ENCODE results near the gene CEBPA.
A peak's percentile ranks its signal among the peaks of the same experiment; 100 is the strongest.
"Not testable (repeated sequence)": the region's sequence is repeated elsewhere in the genome, so short reads cannot be mapped to it uniquely, and the experiment has no call there.

The CEBPA gene

DNA sequence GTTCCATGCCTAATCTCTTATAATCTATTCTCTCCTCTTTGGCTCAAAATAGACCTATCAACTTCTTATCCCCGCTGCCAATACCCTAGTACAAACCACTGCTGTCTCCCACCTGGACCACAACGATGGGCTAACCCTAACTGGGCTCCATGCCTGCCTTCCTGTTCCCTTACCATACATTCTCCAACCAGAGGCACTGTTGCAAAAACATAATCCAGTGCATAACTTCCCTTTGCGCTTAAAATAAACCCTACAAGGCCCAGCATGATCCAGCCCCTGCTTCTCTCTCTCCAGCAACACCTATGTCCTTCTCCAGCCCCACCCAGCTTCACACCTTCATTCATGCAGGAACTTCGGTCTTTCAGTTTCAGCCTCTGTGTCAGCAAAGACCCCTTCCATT lies 27.4 kb upstream of the CEBPA start:
- peak overlapping the region in 1 of 21 experiments; percentile 27 for H3K27ac ChIP-seq

DNA sequence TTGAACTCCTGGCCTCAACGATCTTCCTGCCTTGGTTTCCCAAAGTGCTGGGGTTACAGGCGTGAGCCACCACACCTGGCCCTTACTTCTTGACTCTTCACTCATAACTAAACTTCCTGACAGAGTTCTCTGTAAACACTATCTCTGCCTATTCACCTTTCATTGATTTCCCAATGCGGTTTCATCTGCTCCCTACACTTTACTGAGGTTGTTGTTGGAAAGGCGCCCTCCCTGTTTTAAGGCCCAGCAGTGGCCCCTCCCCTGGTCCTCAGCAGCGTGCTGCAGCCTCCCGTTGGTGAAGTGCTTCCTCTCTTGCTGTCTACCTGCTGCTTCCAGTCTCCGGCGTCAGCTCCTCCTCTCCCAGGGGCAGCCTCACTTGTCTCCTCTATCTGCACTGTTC lies 26.7 kb upstream of the CEBPA start:
- no peak overlapping the region for H3K4me3 ChIP-seq
- H3K27ac ChIP-seq, result no peak overlapping the region

More for the DNA sequence above, 27.4 kb upstream of the CEBPA start:
- H3K4me3 ChIP-seq, result no peak overlapping the region

DNA sequence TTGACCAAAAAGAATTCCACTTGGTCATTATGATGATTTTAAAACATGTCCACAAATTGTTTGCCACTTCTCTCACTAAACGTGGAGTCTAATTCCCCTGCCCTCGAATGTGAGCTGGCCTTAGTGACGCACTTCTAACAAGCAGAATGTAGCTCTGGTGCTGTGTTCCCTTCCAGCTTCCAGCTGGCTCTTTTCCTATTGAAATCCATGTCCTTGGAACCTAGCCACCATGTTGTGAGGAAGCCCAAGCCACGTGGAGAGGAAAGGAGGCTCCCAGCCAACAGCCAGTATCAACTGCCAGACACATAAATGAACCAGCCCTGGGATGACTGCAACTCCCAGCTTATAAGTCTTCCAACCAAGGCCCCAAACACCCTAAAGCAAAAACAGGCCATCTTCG lies 23.6 kb upstream of the CEBPA start:
- Histone ChIP-seq H3K27ac (no peak overlapping the region), H3K4me3 (no peak overlapping the region)

DNA sequence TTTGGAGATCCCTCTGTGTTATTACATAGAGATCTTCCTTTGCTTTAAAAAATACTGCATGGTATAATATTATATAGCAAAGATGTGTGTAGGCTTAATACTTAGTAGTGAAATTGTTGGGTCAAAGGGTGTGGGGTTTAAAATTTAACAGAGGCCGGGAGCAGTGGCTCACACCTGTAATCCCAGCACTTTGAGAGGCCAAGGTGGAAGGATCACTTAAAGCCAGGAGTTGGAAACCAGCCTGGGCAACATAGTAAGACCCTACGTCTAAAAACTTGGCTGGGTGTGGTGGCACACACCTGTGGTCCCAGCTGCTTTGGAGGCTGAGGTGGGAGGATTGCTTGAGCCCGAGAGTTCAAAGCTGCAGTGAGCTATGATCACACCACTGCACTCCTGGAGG lies 22.3 kb upstream of the CEBPA start:
- Histone ChIP-seq H3K4me3 (no peak overlapping the region), H3K27ac (no peak overlapping the region)

DNA sequence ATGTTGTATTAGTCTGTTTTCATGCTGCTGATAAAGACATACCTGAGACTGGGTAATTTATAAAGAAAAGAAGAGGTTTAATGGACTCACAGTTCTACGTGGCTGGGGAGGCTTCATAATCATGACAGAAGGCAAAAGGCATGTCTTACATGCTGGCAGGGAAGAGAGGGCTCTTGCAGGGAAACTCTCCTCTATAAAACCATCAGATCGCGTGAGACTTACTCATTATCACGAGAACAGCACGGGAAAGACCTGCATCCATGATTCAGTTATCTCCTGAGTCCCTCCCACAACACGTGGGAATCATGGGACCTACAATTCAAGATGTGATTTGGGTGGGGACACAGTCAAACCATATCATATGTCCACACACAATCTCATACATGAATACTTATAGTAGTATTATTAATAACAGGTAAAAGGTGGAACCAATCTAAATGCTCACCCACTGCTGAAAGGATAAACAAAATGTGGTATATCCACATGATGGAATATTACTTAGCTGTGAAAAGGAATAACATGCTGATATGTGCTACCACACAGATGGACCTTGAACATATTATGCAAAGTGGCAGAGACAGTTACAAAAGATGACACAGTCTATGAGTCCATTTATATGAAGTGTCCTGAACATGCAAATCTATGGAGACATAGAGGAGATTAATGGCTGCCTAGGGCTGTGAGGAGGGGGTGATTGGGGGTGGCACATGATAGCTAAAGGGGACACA lies 20.9 kb upstream of the CEBPA start:
- Histone ChIP-seq H3K27ac (no peak overlapping the region), H3K4me3 (no peak overlapping the region)

DNA sequence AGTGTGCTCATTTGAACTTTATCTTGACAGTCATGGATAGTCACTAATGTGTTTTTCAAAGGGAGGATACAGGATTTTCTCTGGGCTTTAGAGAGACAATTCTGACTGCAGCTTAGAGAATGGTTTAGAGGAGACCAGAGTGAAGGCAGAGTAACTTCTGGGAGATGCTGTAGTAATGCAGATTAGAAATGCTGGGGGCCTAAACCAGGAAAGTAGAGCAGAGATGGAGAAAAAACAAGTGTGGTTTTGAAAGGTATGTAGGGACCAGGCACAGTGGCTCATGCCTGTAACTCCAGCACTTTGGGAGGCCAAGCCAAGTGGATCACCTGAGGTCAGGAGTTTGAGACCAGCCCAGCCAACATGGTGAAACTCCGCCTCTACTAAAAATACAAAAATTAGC lies 18.3 kb upstream of the CEBPA start:
- Histone ChIP-seq H3K4me3 (no peak overlapping the region), H3K27ac (no peak overlapping the region)

DNA sequence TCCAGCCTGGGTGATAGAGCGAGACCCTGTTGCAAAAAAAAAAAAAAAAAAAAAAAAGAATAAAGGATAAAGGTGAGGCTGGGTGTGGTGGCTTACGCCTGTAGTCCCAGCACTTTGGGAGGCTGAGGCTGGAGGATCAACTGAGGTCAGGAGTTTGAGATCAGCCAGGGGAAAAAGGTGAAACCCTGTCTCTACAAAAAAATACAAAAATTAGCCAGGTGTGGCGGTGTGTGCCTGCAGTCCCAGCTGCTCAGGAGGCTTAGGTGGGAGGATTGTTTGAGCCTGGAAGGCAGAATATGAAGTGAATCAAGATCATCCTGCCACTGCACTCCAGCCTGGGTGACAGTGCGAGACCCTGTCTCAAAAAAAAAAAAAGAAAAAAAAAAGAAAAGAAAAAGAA lies 15.7 kb upstream of the CEBPA start:
- not testable (repeated sequence) for H3K4me3 ChIP-seq, H3K27ac ChIP-seq

DNA sequence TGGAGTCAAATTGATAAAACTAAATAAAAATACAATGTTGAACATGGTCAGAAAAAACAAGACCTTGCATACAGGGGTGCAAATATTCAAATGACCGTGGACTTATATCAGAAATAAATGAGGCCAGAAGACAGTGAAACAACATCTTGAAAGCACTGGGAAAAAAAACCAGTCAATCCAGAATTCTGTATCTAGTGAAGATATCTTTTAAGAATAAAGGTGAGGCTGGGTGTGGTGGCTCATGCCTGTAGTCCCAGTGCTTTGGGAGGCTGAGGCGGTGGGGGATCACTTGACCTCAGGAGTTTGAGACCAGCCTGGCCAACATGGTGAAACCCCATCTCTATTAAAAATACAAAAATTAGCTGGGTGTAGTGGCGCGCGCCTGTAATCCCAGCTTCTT lies 15.2 kb upstream of the CEBPA start:
- Histone ChIP-seq H3K4me3 (no peak overlapping the region), H3K27ac (no peak overlapping the region)

DNA sequence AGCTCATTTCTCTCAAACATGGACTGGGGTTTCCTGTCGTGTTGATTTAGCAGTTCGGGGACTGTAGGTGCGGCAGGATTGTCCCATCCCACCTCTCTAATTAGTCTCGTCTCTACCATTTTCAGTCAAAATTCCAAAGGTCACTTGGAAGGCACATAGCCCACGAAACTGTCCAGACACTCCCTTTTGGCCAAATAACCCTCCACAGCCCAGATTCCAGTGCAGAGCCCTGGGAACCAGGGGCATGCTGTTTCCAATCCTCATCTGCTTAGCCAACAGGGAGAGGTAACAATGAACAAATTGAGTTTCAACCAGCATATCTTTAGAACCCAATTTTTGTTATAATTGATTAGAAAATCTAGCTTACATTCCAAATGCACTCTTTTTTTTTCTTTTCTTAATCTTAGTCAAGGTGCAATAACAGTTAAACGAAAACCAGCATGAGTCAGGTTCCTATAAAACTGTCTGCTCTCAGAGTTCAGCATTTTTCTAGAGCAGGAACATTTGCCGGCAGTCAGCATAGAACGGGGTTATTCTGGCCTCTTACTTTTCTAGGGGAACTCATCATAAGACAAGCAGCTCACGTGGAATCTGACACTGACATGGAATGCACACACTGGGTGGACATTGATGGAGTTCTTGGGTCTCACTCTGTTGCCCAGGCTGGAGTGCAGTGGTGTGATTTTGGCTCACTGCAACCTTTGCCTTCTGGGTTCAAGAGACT lies 14.4 kb upstream of the CEBPA start:
- Histone ChIP-seq H3K27ac (no peak overlapping the region), H3K4me3 (no peak overlapping the region)

DNA sequence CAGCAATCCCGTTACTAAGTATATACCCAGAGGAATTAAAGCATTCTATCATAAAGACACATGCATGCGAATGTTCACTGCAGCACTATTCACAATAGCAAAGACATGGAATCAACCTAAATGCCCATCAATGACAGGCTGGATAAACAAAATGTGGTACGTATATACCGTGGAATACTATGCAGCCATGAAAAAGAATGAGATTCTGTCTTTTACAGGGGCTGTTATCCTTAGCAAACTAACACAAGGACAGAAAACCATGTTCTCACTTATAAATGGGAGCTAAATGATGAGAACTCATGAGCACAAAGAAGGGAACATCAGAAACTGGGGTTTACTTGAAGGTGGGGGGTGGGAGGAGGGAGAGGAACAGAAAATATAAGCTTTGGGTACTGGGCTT lies 10.5 kb upstream of the CEBPA start:
- not testable (repeated sequence) for H3K4me3 ChIP-seq, H3K27ac ChIP-seq

DNA sequence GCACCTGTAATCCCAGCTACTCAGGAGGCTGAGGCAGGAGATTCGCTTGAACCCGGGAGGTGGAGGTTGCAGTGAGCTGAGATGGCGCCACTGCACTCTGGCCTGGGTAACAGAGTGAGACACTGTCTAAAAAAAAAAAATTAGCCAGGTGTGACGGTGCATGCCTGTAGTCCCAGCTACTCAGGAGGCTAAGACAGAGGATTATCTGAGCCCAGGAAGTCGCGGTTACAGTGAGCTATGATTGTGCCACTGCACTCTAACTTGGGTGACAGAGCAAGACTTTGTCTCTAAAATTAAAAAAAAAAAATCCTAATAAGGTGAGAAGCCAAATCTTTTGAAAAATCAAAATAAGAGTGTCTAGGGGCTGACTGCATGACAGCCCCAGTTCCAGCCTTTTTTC lies 9.7 kb upstream of the CEBPA start:
- no peak overlapping the region for H3K4me3 ChIP-seq
- H3K27ac ChIP-seq, result no peak overlapping the region

DNA sequence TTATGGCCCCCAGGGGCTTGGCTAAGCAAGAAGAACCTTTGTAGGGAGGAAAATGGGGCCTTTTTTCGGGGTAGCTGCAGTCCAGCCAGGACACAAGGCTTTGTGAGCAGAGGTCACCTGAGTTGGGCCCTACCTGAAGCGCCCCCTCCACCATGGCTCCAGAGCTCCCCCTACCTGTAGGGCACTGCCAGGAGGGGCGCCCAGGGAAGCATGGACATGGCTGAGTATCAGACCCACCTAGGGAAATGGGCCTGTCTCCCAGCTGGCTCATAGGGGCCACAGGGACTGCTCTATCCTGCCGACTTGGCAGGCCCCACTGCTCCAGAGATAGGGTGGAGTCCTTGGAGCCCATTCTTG lies 9.0 kb upstream of the CEBPA start:
- Histone ChIP-seq H3K27ac (peak overlapping the region in 2 of 21 experiments; percentile 26 to 35), H3K4me3 (no peak overlapping the region)

DNA sequence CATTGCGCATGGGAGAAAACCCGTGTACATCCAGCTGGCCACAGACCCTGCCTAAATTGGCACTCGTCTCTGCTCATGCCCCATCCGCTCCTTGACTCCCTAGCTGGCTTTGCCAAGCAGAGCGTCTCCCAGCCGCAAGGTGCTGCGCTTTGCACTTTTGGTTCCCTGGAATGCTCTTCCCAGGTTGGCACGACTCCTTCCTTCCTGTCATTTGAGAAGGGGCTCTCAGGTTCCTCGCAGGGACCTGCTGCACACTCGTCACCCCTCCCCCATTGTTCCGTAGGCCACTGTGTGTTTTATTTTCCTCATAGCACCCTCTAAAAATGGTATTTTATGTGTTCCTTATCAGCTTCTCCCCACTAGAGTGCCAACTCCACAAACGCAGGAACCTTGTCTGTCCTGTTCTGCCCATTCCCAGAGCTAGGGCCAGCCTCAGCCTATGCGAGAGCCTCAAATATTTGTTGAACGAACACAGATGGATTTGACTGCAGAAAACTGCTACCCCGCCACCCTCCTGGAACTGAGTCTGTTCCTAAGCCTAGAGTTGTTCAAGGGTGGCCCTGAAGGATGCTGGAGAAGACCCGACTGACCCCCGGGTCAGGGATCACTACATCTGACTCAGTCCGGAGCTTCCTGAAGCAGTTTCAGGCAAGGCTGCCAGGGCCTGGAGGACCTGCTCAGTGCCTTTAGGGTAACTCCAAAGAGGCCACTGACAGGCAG lies 8.4 kb upstream of the CEBPA start:
- Histone ChIP-seq H3K27ac (peak overlapping the region in 3 of 21 experiments; percentile 26 to 35 (median 31)), H3K4me3 (no peak overlapping the region)

DNA sequence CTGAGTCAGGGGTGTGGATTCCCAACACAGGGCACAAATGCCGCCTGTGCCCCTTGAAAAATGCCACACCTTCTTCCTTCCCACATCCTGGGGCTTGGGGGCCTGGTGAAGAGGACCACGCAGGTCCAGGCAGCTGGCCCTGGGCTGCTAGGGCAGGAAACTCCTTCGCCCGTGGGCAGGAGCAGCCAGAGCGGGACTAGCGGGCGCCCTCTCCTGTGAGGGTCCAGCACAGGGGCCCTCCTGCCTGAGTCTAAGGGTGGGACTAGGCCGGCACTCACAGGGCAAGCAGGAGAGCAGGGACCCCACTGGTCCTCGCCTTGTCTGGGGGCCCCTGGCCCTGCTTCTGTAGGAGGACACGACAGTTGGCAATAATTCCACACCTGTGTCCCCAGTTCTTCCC lies 7.5 kb upstream of the CEBPA start:
- no peak overlapping the region for H3K27ac ChIP-seq

DNA sequence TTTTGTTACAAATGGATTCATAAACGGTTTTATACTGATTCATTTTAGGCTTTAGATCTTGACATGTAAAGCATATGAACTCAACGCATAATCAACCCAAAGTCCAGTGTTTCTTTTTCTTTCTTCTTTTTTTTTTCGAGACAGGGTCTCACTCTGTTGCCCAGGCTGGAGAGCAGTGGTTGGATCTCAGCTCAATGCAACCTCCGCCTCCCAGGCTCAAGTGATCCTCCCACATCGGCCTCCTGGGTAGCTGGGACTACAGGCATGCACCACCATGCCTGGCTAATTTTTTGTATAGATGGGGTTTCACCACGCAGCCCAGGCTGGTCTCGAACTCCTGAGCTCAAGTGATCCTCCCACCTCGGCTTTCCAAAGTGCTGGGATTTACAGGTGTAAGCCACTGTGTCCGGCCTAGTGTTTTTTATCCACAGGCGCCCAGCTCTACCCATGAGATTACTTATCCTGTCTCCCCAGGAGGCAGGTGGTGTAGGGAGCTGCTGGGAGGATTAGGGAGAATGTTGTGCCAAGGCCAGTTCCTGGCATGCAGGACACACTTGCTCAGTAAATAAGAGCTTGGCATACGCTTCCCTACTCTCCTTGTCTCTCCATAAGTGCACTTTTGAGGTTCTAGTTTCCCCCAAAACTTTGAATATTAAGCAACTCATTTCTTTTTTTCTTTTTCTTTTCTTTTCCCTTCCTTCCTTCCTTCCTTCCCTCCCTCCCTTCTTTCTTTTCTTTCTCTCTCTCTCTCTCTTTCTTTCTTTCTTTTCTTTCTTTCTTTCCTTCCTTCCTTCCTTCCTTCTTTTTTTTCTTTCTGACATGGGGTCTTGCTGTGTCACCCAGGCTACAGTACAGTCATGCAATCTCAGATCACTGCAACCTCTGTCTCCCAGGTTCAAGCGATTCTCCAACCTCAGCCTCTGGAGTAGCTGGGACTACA lies 4.8 kb upstream of the CEBPA start:
- Histone ChIP-seq H3K4me3 (no peak overlapping the region), H3K27ac (no peak overlapping the region)

More for the DNA sequence above, 7.5 kb upstream of the CEBPA start:
- no peak overlapping the region for H3K4me3 ChIP-seq

DNA sequence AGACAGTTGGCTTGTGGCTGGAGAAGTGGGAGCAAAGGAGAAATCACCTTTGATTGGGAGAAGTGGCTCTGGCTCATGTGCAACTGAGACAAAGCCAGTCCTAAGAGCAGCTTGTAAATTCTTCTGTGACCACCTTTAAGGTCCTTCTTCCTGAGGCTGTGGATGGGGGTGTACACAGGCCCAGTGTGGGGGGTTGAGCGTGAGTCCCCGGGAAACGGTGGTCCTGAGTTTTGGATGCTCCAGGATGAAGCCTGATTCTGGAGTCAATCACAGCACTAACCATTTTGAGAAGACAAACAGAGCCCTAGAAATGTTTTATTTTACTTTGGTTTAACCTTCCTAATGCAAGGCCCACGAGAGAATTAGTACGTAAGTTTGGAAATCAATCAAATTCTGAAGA lies 3.9 kb upstream of the CEBPA start:
- Histone ChIP-seq H3K27ac (no peak overlapping the region), H3K4me3 (no peak overlapping the region)

DNA sequence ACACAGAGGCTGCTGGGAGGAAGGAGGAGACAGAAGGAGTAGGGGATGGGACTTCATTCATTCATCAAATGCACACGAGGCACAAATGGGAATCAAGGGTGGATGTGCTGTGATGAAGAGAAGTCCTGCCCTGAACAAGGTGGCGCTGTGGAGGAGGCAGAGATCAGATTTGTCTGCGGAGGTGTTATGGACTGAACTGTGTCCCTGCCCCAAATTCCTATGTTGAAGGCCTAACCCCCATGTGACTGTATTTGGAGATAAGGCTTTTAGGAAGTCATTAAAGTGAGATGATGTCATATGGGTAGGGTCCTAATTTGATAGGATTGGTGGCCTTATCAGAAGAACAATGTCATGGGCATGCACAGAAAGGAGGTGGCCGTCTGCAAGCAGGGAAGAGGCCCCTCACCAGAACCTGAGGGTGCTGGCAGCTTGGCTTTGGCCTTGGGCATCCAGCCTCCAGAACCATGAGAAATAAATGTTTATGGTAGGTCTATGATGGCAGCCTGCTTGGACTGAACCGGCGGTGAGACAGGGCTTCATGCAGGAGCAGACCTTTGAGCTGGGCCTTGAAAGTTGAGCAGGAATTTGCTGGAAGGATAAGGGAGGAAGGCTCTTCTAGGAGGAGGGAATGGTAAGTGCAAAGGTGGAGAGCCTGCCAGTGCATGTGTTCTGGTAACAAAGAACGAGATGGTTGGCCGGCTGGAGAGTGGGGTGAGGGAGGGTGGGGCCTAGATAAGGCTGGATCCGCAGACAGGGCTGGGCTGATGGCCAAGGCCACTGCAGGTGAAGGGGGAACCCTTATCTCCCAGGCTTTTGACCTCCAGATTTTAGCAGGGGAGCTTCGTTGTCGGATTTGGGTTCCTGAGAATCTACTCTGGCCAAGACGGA lies 2.7 kb upstream of the CEBPA start:
- H3K27ac ChIP-seq, result peak overlapping the region in 1 of 21 experiments; percentile 84
- H3K4me3 ChIP-seq, result peak overlapping the region in 1 of 7 experiments; percentile 68

DNA sequence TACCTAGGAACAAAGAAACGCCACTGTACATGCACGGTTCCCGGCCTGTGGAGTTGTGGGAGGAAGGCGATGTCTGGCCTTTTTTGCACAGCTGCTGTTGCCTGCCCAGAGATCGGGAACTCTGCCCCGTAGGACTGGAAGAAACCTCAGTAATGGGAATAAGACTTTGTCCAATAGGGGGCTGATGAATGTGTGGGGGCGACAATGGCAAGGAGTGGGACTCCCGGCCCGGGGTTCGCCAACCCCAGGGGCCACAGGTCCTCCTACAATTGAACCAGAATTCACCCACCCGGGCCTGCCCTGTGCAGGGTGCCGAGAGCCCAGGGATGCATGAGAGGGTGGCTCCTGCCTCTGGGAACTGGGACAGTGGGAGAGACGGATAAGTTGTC lies 2.0 kb upstream of the CEBPA start:
- H3K27ac ChIP-seq, result peak overlapping the region in 8 of 21 experiments; percentile 84 to 92 (median 87)
- H3K4me3 ChIP-seq, result peak overlapping the region in 2 of 7 experiments; percentile 68 to 72
